GM23338 (cell line): Measurements from ENCODE around the gene SLC24A4. TPM values are rescaled to one million over a fixed set of nuclear protein-coding genes. Genes with fewer than 3 reads are reported as not detected.

ENCODE experiments used
- ATAC-seq: fragments of 200-7000 bp; cut with Tn5 transposase; 3 replicates; pipeline ENCODE4 v1.9.1; 2020
- DNase-seq: peaks from one replicate; pipeline ENCODE4 v3.0.0-alpha.2; 2015; ENCODE audit warnings: low spot score
- H2AFZ ChIP-seq: fragments of 200-600 bp; sonication (generic); 2 replicates; pipeline ENCODE4 v1.8.0; 2016; ENCODE audit warnings: antibody characterized with exemption, mild to moderate bottlenecking, moderate library complexity
- H3F3A ChIP-seq: fragments of 200-600 bp; sonication (generic); replicated peaks from 2 replicates; pipeline ENCODE4 v1.8.0; 2017; ENCODE audit warnings: antibody characterized with exemption, mixed run types, low read depth
- H3K27ac ChIP-seq: fragments of 200-600 bp; sonication (generic); 2 replicates; pipeline ENCODE4 v1.6.1; 2016; ENCODE audit warnings: low read depth
- H3K27me3 ChIP-seq: fragments of 200-600 bp; sonication (generic); 2 replicates; pipeline ENCODE4 v1.8.0; 2016; ENCODE audit warnings: mild to moderate bottlenecking, mixed run types, moderate library complexity; ENCODE audit not compliant: insufficient read depth
- H3K36me3 ChIP-seq: fragments of 200-600 bp; sonication (generic); 2 replicates; pipeline ENCODE4 v1.8.0; 2016; ENCODE audit warnings: mild to moderate bottlenecking; ENCODE audit not compliant: insufficient read depth
- H3K4me1 ChIP-seq: fragments of 200-600 bp; sonication (generic); 2 replicates; pipeline ENCODE4 v1.8.0; 2016; ENCODE audit warnings: mild to moderate bottlenecking, moderate library complexity; ENCODE audit not compliant: insufficient read depth
- H3K4me2 ChIP-seq: fragments of 200-600 bp; sonication (generic); 2 replicates; pipeline ENCODE4 v1.7.1; 2017; ENCODE audit warnings: mixed run types
- H3K4me3 ChIP-seq: fragments of 200-600 bp; sonication (generic); 2 replicates; pipeline ENCODE4 v1.6.1; 2016; ENCODE audit warnings: mixed run types
- H3K79me2 ChIP-seq: fragments of 200-600 bp; sonication (generic); replicated peaks from 2 replicates; pipeline ENCODE4 v1.8.0; 2017; ENCODE audit warnings: mild to moderate bottlenecking; ENCODE audit not compliant: insufficient read depth
- H3K9me2 ChIP-seq: fragments of 200-600 bp; sonication (generic); 2 replicates; pipeline ENCODE4 v1.8.0; 2017; ENCODE audit not compliant: insufficient read depth
- H4K20me1 ChIP-seq: fragments of 200-600 bp; sonication (generic); replicated peaks from 2 replicates; pipeline ENCODE4 v1.8.0; 2017; ENCODE audit warnings: mild to moderate bottlenecking; ENCODE audit not compliant: insufficient read depth
- H3K27ac Mint-ChIP-seq: 2 replicates; pipeline ENCODE4 v1.8.0; 2020; ENCODE audit warnings: inconsistent platforms, mild to moderate bottlenecking, moderate library complexity, mixed read lengths
- H3K27me3 Mint-ChIP-seq: 3 replicates; pipeline ENCODE4 v1.8.0; 2022; ENCODE audit warnings: low read depth, mild to moderate bottlenecking, moderate library complexity, mixed read lengths, inconsistent platforms; ENCODE audit not compliant: insufficient read depth, poor library complexity
- H3K36me3 Mint-ChIP-seq: 3 replicates; pipeline ENCODE4 v1.8.0; 2021; ENCODE audit warnings: low read depth, mild to moderate bottlenecking, inconsistent platforms, moderate library complexity, mixed read lengths
- H3K4me1 Mint-ChIP-seq: 3 replicates; pipeline ENCODE4 v1.8.0; 2020; ENCODE audit warnings: mild to moderate bottlenecking, inconsistent platforms, mixed read lengths
- H3K4me3 Mint-ChIP-seq: 3 replicates; pipeline ENCODE4 v1.8.0; 2021; ENCODE audit warnings: moderate library complexity, mild to moderate bottlenecking, inconsistent platforms, mixed read lengths
- H3K9me3 Mint-ChIP-seq: 3 replicates; pipeline ENCODE4 v1.8.0; 2020; ENCODE audit warnings: moderate library complexity, mild to moderate bottlenecking, inconsistent platforms, mixed read lengths
- CREB1 ChIP-seq: fragments of 250-450 bp; sonication (Bioruptor Pico); IDR thresholded peaks from 2 replicates; pipeline ENCODE4 v1.5.0; 2020; ENCODE audit warnings: low read depth, mild to moderate bottlenecking, moderate library complexity
- EZH2 ChIP-seq: fragments of 200-600 bp; sonication (generic); IDR thresholded peaks from one replicate; pipeline ENCODE4 v1.8.0; 2017; ENCODE audit warnings: antibody characterized with exemption, mild to moderate bottlenecking, low read depth; ENCODE audit not compliant: unreplicated experiment
- EZH2phosphoT487 ChIP-seq: fragments of 200-600 bp; sonication (generic); IDR thresholded peaks from one replicate; pipeline ENCODE4 v1.8.1; 2018; ENCODE audit warnings: antibody characterized with exemption; ENCODE audit not compliant: unreplicated experiment
- JUNB ChIP-seq: IDR thresholded peaks from one replicate; pipeline ENCODE4 v1.6.1; 2016; ENCODE audit warnings: antibody characterized with exemption; ENCODE audit not compliant: unreplicated experiment
- NANOG ChIP-seq: IDR thresholded peaks from 2 replicates; pipeline ENCODE4 v1.6.1; 2016; ENCODE audit warnings: antibody characterized with exemption, borderline replicate concordance
- POLR2AphosphoS5 ChIP-seq: IDR thresholded peaks from 2 replicates; pipeline ENCODE4 v1.6.1; 2016; ENCODE audit warnings: antibody characterized with exemption, low read depth
- STAT1 ChIP-seq: IDR thresholded peaks from one replicate; pipeline ENCODE4 v1.6.1; 2016; ENCODE audit warnings: antibody characterized with exemption; ENCODE audit not compliant: unreplicated experiment
- ZNF114 ChIP-seq: fragments of 250-450 bp; sonication (Bioruptor Pico); IDR thresholded peaks from 2 replicates; pipeline ENCODE4 v1.5.0; 2020; ENCODE audit warnings: mild to moderate bottlenecking, moderate library complexity
- ZNF331 ChIP-seq: fragments of 250-450 bp; sonication (Bioruptor Pico); IDR thresholded peaks from 2 replicates; pipeline ENCODE4 v1.5.0; 2020; ENCODE audit warnings: low read depth, mild to moderate bottlenecking, moderate library complexity
- polyA plus RNA-seq: library from polyadenylated mRNA; unstranded; fragments of >200 nt; fragmentation: Nextera tagmentation; extraction: Ambion mirVana; gene quantifications from 2 replicates; pipeline ENCODE4 v1.2.1, GENCODE V29; 2016
- total RNA-seq: library from RNA; depleted of rRNA; stranded (reverse); fragments of >200 nt; shearing (Covaris generic); gene quantifications from 2 replicates; pipeline ENCODE4 v1.2.3, GENCODE V29; 2014
- TF ChIP-seq, protein P1 (sequence below): fragments of 250-450 bp; sonication (Bioruptor Pico); IDR thresholded peaks from 2 replicates; pipeline ENCODE4 v1.5.0; 2020; ENCODE audit warnings: mild to moderate bottlenecking, moderate library complexity
- TF ChIP-seq, protein P2 (sequence below), 2 experiments: fragments of 200-600 bp in 1 of 2; sonication (generic) in 1 of 2; conservative IDR thresholded peaks; 2 replicates each; pipeline versions ENCODE4 v1.5.1 to v1.6.1; 2016 to 2017; ENCODE audit warnings: antibody characterized with exemption in 2 of 2, low read depth in 2 of 2, mild to moderate bottlenecking in 2 of 2, moderate library complexity in 1 of 2
- TF ChIP-seq, protein P3 (sequence below): IDR thresholded peaks from one replicate; pipeline ENCODE4 v1.6.1; 2018; ENCODE audit warnings: antibody characterized with exemption; ENCODE audit not compliant: unreplicated experiment
- TF ChIP-seq, protein P4 (sequence below): IDR thresholded peaks from 2 replicates; pipeline ENCODE4 v1.6.1; 2016; ENCODE audit warnings: antibody characterized with exemption

SLC24A4 gene
- total and polyA plus RNA-seq, 2 experiments from 2014 or later, result 0.06 to 0.38 TPM

GRCh38 chr14:92464156-92464555, 141.2 kb downstream of the SLC24A4 start:
- DNase-seq, result no peak
- no peaks in the 10 kb centered on the region for H3K4me1 ChIP-seq
- H3F3A ChIP-seq, result no peaks in the 10 kb centered on the region
- H3K4me3 ChIP-seq, result no peak overlapping the region
- H3K27ac ChIP-seq, result no peak overlapping the region
- H3K4me1 Mint-ChIP-seq, result peaks cover 6% of the 10 kb centered on the region
- no peak overlapping the region for H3K4me3 Mint-ChIP-seq
- no peaks in the 10 kb centered on the region for H3K79me2 ChIP-seq
- no peaks in the 10 kb centered on the region for H3K27me3 Mint-ChIP-seq
- no peaks in the 10 kb centered on the region for H4K20me1 ChIP-seq
- H3K36me3 Mint-ChIP-seq, result peaks cover 3% of the 10 kb centered on the region; the same call in 1 of the 3 replicates
- no peak for ATAC-seq
- peaks cover 7% of the 10 kb centered on the region for H3K9me3 Mint-ChIP-seq
- H3K27ac Mint-ChIP-seq, result no peak overlapping the region
- H3K36me3 ChIP-seq, result no peaks in the 10 kb centered on the region
- no peaks in the 10 kb centered on the region for H3K27me3 ChIP-seq
- TF ChIP-seq EZH2 (no peak), POLR2AphosphoS5 (no peak), NANOG (no peak), ZNF114 (CRISPR knock-in tag) (no peak), STAT1 (no peak), EZH2phosphoT487 (no peak), ZNF331 (CRISPR knock-in tag) (no peak), CREB1 (no peak), JUNB (no peak)
- TF ChIP-seq, protein P1, sequence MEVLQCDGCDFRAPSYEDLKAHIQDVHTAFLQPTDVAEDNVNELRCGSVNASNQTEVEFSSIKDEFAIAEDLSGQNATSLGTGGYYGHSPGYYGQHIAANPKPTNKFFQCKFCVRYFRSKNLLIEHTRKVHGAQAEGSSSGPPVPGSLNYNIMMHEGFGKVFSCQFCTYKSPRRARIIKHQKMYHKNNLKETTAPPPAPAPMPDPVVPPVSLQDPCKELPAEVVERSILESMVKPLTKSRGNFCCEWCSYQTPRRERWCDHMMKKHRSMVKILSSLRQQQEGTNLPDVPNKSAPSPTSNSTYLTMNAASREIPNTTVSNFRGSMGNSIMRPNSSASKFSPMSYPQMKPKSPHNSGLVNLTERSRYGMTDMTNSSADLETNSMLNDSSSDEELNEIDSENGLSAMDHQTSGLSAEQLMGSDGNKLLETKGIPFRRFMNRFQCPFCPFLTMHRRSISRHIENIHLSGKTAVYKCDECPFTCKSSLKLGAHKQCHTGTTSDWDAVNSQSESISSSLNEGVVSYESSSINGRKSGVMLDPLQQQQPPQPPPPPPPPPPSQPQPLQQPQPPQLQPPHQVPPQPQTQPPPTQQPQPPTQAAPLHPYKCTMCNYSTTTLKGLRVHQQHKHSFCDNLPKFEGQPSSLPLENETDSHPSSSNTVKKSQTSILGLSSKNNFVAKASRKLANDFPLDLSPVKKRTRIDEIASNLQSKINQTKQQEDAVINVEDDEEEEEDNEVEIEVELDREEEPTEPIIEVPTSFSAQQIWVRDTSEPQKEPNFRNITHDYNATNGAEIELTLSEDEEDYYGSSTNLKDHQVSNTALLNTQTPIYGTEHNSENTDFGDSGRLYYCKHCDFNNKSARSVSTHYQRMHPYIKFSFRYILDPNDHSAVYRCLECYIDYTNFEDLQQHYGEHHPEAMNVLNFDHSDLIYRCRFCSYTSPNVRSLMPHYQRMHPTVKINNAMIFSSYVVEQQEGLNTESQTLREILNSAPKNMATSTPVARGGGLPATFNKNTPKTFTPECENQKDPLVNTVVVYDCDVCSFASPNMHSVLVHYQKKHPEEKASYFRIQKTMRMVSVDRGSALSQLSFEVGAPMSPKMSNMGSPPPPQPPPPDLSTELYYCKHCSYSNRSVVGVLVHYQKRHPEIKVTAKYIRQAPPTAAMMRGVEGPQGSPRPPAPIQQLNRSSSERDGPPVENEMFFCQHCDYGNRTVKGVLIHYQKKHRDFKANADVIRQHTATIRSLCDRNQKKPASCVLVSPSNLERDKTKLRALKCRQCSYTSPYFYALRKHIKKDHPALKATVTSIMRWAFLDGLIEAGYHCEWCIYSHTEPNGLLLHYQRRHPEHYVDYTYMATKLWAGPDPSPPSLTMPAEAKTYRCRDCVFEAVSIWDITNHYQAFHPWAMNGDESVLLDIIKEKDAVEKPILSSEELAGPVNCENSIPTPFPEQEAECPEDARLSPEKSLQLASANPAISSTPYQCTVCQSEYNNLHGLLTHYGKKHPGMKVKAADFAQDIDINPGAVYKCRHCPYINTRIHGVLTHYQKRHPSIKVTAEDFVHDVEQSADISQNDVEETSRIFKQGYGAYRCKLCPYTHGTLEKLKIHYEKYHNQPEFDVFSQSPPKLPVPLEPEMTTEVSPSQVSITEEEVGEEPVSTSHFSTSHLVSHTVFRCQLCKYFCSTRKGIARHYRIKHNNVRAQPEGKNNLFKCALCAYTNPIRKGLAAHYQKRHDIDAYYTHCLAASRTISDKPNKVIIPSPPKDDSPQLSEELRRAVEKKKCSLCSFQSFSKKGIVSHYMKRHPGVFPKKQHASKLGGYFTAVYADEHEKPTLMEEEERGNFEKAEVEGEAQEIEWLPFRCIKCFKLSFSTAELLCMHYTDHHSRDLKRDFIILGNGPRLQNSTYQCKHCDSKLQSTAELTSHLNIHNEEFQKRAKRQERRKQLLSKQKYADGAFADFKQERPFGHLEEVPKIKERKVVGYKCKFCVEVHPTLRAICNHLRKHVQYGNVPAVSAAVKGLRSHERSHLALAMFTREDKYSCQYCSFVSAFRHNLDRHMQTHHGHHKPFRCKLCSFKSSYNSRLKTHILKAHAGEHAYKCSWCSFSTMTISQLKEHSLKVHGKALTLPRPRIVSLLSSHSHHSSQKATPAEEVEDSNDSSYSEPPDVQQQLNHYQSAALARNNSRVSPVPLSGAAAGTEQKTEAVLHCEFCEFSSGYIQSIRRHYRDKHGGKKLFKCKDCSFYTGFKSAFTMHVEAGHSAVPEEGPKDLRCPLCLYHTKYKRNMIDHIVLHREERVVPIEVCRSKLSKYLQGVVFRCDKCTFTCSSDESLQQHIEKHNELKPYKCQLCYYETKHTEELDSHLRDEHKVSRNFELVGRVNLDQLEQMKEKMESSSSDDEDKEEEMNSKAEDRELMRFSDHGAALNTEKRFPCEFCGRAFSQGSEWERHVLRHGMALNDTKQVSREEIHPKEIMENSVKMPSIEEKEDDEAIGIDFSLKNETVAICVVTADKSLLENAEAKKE (CRISPR knock-in tag), result no peak
- TF ChIP-seq, protein P2, sequence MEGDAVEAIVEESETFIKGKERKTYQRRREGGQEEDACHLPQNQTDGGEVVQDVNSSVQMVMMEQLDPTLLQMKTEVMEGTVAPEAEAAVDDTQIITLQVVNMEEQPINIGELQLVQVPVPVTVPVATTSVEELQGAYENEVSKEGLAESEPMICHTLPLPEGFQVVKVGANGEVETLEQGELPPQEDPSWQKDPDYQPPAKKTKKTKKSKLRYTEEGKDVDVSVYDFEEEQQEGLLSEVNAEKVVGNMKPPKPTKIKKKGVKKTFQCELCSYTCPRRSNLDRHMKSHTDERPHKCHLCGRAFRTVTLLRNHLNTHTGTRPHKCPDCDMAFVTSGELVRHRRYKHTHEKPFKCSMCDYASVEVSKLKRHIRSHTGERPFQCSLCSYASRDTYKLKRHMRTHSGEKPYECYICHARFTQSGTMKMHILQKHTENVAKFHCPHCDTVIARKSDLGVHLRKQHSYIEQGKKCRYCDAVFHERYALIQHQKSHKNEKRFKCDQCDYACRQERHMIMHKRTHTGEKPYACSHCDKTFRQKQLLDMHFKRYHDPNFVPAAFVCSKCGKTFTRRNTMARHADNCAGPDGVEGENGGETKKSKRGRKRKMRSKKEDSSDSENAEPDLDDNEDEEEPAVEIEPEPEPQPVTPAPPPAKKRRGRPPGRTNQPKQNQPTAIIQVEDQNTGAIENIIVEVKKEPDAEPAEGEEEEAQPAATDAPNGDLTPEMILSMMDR (conservative IDR thresholded peaks at IDR 0.05; ENCODE audit: low read depth in 2 of 2), result no peak
- TF ChIP-seq, protein P3, sequence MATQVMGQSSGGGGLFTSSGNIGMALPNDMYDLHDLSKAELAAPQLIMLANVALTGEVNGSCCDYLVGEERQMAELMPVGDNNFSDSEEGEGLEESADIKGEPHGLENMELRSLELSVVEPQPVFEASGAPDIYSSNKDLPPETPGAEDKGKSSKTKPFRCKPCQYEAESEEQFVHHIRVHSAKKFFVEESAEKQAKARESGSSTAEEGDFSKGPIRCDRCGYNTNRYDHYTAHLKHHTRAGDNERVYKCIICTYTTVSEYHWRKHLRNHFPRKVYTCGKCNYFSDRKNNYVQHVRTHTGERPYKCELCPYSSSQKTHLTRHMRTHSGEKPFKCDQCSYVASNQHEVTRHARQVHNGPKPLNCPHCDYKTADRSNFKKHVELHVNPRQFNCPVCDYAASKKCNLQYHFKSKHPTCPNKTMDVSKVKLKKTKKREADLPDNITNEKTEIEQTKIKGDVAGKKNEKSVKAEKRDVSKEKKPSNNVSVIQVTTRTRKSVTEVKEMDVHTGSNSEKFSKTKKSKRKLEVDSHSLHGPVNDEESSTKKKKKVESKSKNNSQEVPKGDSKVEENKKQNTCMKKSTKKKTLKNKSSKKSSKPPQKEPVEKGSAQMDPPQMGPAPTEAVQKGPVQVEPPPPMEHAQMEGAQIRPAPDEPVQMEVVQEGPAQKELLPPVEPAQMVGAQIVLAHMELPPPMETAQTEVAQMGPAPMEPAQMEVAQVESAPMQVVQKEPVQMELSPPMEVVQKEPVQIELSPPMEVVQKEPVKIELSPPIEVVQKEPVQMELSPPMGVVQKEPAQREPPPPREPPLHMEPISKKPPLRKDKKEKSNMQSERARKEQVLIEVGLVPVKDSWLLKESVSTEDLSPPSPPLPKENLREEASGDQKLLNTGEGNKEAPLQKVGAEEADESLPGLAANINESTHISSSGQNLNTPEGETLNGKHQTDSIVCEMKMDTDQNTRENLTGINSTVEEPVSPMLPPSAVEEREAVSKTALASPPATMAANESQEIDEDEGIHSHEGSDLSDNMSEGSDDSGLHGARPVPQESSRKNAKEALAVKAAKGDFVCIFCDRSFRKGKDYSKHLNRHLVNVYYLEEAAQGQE, result no peak
- TF ChIP-seq, protein P4, sequence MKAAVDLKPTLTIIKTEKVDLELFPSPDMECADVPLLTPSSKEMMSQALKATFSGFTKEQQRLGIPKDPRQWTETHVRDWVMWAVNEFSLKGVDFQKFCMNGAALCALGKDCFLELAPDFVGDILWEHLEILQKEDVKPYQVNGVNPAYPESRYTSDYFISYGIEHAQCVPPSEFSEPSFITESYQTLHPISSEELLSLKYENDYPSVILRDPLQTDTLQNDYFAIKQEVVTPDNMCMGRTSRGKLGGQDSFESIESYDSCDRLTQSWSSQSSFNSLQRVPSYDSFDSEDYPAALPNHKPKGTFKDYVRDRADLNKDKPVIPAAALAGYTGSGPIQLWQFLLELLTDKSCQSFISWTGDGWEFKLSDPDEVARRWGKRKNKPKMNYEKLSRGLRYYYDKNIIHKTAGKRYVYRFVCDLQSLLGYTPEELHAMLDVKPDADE, result no peak
- no peak overlapping the region for H2AFZ ChIP-seq
- no peak overlapping the region for H3K4me2 ChIP-seq
- no peaks in the 10 kb centered on the region for H3K9me2 ChIP-seq
